Measurements from ENCODE around the gene ARHGAP10. TPM values are rescaled to one million over a fixed set of nuclear protein-coding genes. Genes with fewer than 3 reads are reported as not detected.

Gene ARHGAP10
- total RNA-seq, 1 donor from 2014 or later, result 26.9 TPM

- Histone ChIP-seq H3K9me3 (no peaks in the 10 kb centered on the region), H3K27me3 (no peaks in the 10 kb centered on the region), H3K4me1 (no peaks in the 10 kb centered on the region), H3K27ac (no peak overlapping the region), H3K4me3 (no peak overlapping the region), H3K36me3 (peaks cover 12% of the 10 kb centered on the region)
- intact Hi-C loops (cut with DNase I), result no loop called here
- DNase-seq, result no peak
- TF ChIP-seq CTCF (IDR thresholded peaks at IDR 0.05), result no peak
- no peak for ATAC-seq
Measured at GRCh38 chr4:147944670-147945260, 212.9 kb downstream of the ARHGAP10 start.

- no peak overlapping the region for H3K27ac ChIP-seq
- intact Hi-C loops (cut with DNase I), result no loop called here
- no peak for DNase-seq
Measured at GRCh38 chr4:147948336-147948735, 216.4 kb downstream of the ARHGAP10 start.

GRCh38 chr4:147950261-147950660 lies 218.4 kb downstream of the ARHGAP10 start:
- H3K4me3 ChIP-seq, result no peak overlapping the region
- DNase-seq, result no peak
- no peaks in the 10 kb centered on the region for H3K9me3 ChIP-seq
- no peak overlapping the region for H3K27ac ChIP-seq
- no peak for ATAC-seq
- TF ChIP-seq CTCF (IDR thresholded peaks at IDR 0.05), result no peak
- H3K36me3 ChIP-seq, result peaks cover 15% of the 10 kb centered on the region
- H3K27me3 ChIP-seq, result no peaks in the 10 kb centered on the region
- intact Hi-C loops (cut with DNase I), result no loop called here
- H3K4me1 ChIP-seq, result no peaks in the 10 kb centered on the region

More at GRCh38 chr4:147948336-147948735, 216.4 kb downstream of the ARHGAP10 start:
- H3K4me3 ChIP-seq, result no peak overlapping the region
- H3K27me3 ChIP-seq, result no peaks in the 10 kb centered on the region
- ATAC-seq, result no peak
- no peaks in the 10 kb centered on the region for H3K4me1 ChIP-seq
- TF ChIP-seq CTCF (IDR thresholded peaks at IDR 0.05), result no peak
- H3K36me3 ChIP-seq, result peaks cover 15% of the 10 kb centered on the region
- H3K9me3 ChIP-seq, result no peaks in the 10 kb centered on the region

GRCh38 chr4:147950841-147951240 lies 219.0 kb downstream of the ARHGAP10 start:
- no peaks in the 10 kb centered on the region for H3K9me3 ChIP-seq
- intact Hi-C loops (cut with DNase I), result no loop called here
- H3K36me3 ChIP-seq, result peaks cover 14% of the 10 kb centered on the region
- H3K4me1 ChIP-seq, result no peaks in the 10 kb centered on the region
- TF ChIP-seq CTCF (IDR thresholded peaks at IDR 0.05), result no peak
- no peak for DNase-seq
- ATAC-seq, result no peak
- H3K27ac ChIP-seq, result no peak overlapping the region
- H3K4me3 ChIP-seq, result no peak overlapping the region
- no peaks in the 10 kb centered on the region for H3K27me3 ChIP-seq

- ATAC-seq (no peak), DNase-seq (no peak)
- no peaks in the 10 kb centered on the region for H3K4me1 ChIP-seq
- no peak overlapping the region for H3K27ac ChIP-seq
- no peak overlapping the region for H3K4me3 ChIP-seq
- H3K27me3 ChIP-seq, result no peaks in the 10 kb centered on the region
- H3K36me3 ChIP-seq, result peaks cover 3% of the 10 kb centered on the region
- no peak for TF ChIP-seq CTCF (IDR thresholded peaks at IDR 0.05)
- intact Hi-C loops (cut with DNase I), result no loop called here
- no peaks in the 10 kb centered on the region for H3K9me3 ChIP-seq
Measured at GRCh38 chr4:147954850-147955249, 223.0 kb downstream of the ARHGAP10 start.
